ENCODE measurements around the gene CHST8. TPM values are rescaled to one million over a fixed set of nuclear protein-coding genes. Genes with fewer than 3 reads are reported as not detected.

CHST8 gene
- total and polyA plus RNA-seq, 2 experiments from 2014 or later: 9.3 to 38.2 TPM

GRCh38 chr19:33684538-33685232 is 62.9 kb downstream of the CHST8 start (continued):
- TF ChIP-seq, protein P1, sequence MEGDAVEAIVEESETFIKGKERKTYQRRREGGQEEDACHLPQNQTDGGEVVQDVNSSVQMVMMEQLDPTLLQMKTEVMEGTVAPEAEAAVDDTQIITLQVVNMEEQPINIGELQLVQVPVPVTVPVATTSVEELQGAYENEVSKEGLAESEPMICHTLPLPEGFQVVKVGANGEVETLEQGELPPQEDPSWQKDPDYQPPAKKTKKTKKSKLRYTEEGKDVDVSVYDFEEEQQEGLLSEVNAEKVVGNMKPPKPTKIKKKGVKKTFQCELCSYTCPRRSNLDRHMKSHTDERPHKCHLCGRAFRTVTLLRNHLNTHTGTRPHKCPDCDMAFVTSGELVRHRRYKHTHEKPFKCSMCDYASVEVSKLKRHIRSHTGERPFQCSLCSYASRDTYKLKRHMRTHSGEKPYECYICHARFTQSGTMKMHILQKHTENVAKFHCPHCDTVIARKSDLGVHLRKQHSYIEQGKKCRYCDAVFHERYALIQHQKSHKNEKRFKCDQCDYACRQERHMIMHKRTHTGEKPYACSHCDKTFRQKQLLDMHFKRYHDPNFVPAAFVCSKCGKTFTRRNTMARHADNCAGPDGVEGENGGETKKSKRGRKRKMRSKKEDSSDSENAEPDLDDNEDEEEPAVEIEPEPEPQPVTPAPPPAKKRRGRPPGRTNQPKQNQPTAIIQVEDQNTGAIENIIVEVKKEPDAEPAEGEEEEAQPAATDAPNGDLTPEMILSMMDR (conservative IDR thresholded peaks at IDR 0.05; ENCODE audit: low read depth in 2 of 2): no peak
- TF ChIP-seq NANOG (IDR thresholded peaks at IDR 0.05; ENCODE audit: borderline replicate concordance) (no peak), ZNF114 (CRISPR knock-in tag; IDR thresholded peaks at IDR 0.05) (no peak), EZH2 (IDR thresholded peaks at IDR 0.05; ENCODE audit: low read depth, unreplicated experiment) (no peak), JUNB (IDR thresholded peaks at IDR 0.05; ENCODE audit: unreplicated experiment) (no peak), POLR2AphosphoS5 (IDR thresholded peaks at IDR 0.05; ENCODE audit: low read depth) (no peak), ZNF331 (CRISPR knock-in tag; IDR thresholded peaks at IDR 0.05; ENCODE audit: low read depth) (no peak), ETS1 (IDR thresholded peaks at IDR 0.05) (no peak)

DNA sequence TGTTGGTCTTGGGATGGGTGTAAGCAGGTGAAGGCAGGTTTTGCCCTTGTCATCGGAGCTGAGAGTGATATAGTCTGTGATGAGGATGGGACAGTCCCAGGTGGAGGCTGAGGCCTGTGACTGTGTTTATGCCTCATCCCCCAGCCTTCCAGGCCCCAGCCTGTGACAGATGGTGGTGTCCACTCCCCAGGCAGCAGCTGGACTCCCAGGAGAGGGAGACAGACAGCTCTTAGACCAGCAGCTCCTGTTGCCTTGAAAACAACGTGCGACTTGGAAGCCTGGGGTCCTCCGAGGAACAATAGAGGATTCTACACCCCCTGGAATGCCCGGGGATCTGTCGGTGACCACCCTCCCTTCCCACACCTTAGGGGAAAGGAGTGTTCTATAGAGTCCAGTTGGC is 63.8 kb downstream of the CHST8 start:
- Histone ChIP-seq H3F3A (replicated peaks; ENCODE audit: low read depth) (no peaks in the 10 kb centered on the region), H3K4me1 (ENCODE audit: insufficient read depth) (no peaks in the 10 kb centered on the region; the same call in 1 of the 2 replicates), H3K9me2 (ENCODE audit: insufficient read depth) (no peaks in the 10 kb centered on the region), H3K27ac (ENCODE audit: low read depth) (no peak overlapping the region), H4K20me1 (replicated peaks; ENCODE audit: insufficient read depth) (peaks cover 13% of the 10 kb centered on the region; the same call in 1 of the 2 replicates), H3K4me2 (no peak overlapping the region), H3K79me2 (replicated peaks; ENCODE audit: insufficient read depth) (no peaks in the 10 kb centered on the region), H3K4me3 (no peak overlapping the region), H3K27me3 (ENCODE audit: insufficient read depth) (no peaks in the 10 kb centered on the region), H2AFZ (no peak overlapping the region), H3K36me3 (ENCODE audit: insufficient read depth) (no peaks in the 10 kb centered on the region)
- H3K27me3 Mint-ChIP-seq (ENCODE audit: insufficient read depth, low read depth, poor library complexity): peaks cover 7% of the 10 kb centered on the region
- DNase-seq (ENCODE audit: low spot score) (no peak), ATAC-seq (no peak)
- H3K4me3 Mint-ChIP-seq: no peak overlapping the region
- H3K9me3 Mint-ChIP-seq: no peaks in the 10 kb centered on the region
- no peak overlapping the region for H3K27ac Mint-ChIP-seq
- H3K36me3 Mint-ChIP-seq (ENCODE audit: low read depth): no peaks in the 10 kb centered on the region
- peaks cover 13% of the 10 kb centered on the region for H3K4me1 Mint-ChIP-seq
- TF ChIP-seq NANOG (IDR thresholded peaks at IDR 0.05; ENCODE audit: borderline replicate concordance): no peak
- TF ChIP-seq, protein P2, sequence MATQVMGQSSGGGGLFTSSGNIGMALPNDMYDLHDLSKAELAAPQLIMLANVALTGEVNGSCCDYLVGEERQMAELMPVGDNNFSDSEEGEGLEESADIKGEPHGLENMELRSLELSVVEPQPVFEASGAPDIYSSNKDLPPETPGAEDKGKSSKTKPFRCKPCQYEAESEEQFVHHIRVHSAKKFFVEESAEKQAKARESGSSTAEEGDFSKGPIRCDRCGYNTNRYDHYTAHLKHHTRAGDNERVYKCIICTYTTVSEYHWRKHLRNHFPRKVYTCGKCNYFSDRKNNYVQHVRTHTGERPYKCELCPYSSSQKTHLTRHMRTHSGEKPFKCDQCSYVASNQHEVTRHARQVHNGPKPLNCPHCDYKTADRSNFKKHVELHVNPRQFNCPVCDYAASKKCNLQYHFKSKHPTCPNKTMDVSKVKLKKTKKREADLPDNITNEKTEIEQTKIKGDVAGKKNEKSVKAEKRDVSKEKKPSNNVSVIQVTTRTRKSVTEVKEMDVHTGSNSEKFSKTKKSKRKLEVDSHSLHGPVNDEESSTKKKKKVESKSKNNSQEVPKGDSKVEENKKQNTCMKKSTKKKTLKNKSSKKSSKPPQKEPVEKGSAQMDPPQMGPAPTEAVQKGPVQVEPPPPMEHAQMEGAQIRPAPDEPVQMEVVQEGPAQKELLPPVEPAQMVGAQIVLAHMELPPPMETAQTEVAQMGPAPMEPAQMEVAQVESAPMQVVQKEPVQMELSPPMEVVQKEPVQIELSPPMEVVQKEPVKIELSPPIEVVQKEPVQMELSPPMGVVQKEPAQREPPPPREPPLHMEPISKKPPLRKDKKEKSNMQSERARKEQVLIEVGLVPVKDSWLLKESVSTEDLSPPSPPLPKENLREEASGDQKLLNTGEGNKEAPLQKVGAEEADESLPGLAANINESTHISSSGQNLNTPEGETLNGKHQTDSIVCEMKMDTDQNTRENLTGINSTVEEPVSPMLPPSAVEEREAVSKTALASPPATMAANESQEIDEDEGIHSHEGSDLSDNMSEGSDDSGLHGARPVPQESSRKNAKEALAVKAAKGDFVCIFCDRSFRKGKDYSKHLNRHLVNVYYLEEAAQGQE (IDR thresholded peaks at IDR 0.05; ENCODE audit: unreplicated experiment): no peak
- TF ChIP-seq CREB1 (CRISPR knock-in tag; IDR thresholded peaks at IDR 0.05; ENCODE audit: low read depth): no peak
- no peak for TF ChIP-seq EZH2phosphoT487 (IDR thresholded peaks at IDR 0.05; ENCODE audit: unreplicated experiment)
- no peak for TF ChIP-seq ZNF114 (CRISPR knock-in tag; IDR thresholded peaks at IDR 0.05)
- TF ChIP-seq POLR2AphosphoS5 (IDR thresholded peaks at IDR 0.05; ENCODE audit: low read depth): no peak
- TF ChIP-seq EZH2 (IDR thresholded peaks at IDR 0.05; ENCODE audit: low read depth, unreplicated experiment): no peak
- TF ChIP-seq ZNF331 (CRISPR knock-in tag; IDR thresholded peaks at IDR 0.05; ENCODE audit: low read depth): no peak

All from GM23338 (cell line).